Measurements from ENCODE around the gene C10orf53. TPM values are rescaled to one million over a fixed set of nuclear protein-coding genes. Genes with fewer than 3 reads are reported as not detected.

The C10orf53 gene
- total RNA-seq, 1 donor = not detected

GRCh38 chr10:49734676-49735075 lies 55.2 kb downstream of the C10orf53 start:
- H4K20me1 ChIP-seq (ENCODE audit: insufficient read depth, low read length) = no peaks in the 10 kb centered on the region
- no peak overlapping the region for H2AFZ ChIP-seq (ENCODE audit: low read length)
- no peak for TF ChIP-seq CTCF (IDR thresholded peaks at IDR 0.05; ENCODE audit: extremely low read depth, low read depth, low read length)
- no peak for DNase-seq (ENCODE audit: insufficient read length, low spot score, missing footprints)
- no peak overlapping the region for H3K27ac ChIP-seq (ENCODE audit: low read depth, low read length)
- no peaks in the 10 kb centered on the region for H3K9me3 ChIP-seq (ENCODE audit: low read depth, low read length)
- no peaks in the 10 kb centered on the region for H3K36me3 ChIP-seq (ENCODE audit: insufficient read depth, low read length)
- H3K4me1 ChIP-seq (ENCODE audit: insufficient read depth, low read length) = no peaks in the 10 kb centered on the region
- no peaks in the 10 kb centered on the region for H3K27me3 ChIP-seq (ENCODE audit: insufficient read depth, low read length)
- no peak overlapping the region for H3K4me2 ChIP-seq (ENCODE audit: insufficient read depth, low read length)
- H3K79me2 ChIP-seq (ENCODE audit: insufficient read depth, low read length) = no peaks in the 10 kb centered on the region
- no peak overlapping the region for H3K4me3 ChIP-seq (ENCODE audit: insufficient read depth, low read length)

GRCh38 chr10:49735161-49735560 lies 55.7 kb downstream of the C10orf53 start:
- Histone ChIP-seq H2AFZ (ENCODE audit: low read length) (no peak overlapping the region), H3K9me3 (ENCODE audit: low read depth, low read length) (no peaks in the 10 kb centered on the region), H3K4me3 (ENCODE audit: insufficient read depth, low read length) (no peak overlapping the region), H4K20me1 (ENCODE audit: insufficient read depth, low read length) (no peaks in the 10 kb centered on the region), H3K36me3 (ENCODE audit: insufficient read depth, low read length) (no peaks in the 10 kb centered on the region), H3K4me2 (ENCODE audit: insufficient read depth, low read length) (no peak overlapping the region), H3K27me3 (ENCODE audit: insufficient read depth, low read length) (no peaks in the 10 kb centered on the region), H3K27ac (ENCODE audit: low read depth, low read length) (no peak overlapping the region), H3K79me2 (ENCODE audit: insufficient read depth, low read length) (no peaks in the 10 kb centered on the region), H3K4me1 (ENCODE audit: insufficient read depth, low read length) (no peaks in the 10 kb centered on the region)
- TF ChIP-seq CTCF (IDR thresholded peaks at IDR 0.05; ENCODE audit: extremely low read depth, low read depth, low read length) = no peak
- no peak for DNase-seq (ENCODE audit: insufficient read length, low spot score, missing footprints)

GRCh38 chr10:49735848-49736563 lies 56.6 kb downstream of the C10orf53 start:
- H3K9me3 ChIP-seq (ENCODE audit: low read depth, low read length) = no peaks in the 10 kb centered on the region
- no peak for TF ChIP-seq CTCF (IDR thresholded peaks at IDR 0.05; ENCODE audit: extremely low read depth, low read depth, low read length)
- H3K4me1 ChIP-seq (ENCODE audit: insufficient read depth, low read length) = no peaks in the 10 kb centered on the region
- DNase-seq (ENCODE audit: insufficient read length, low spot score, missing footprints) = no peak
- H4K20me1 ChIP-seq (ENCODE audit: insufficient read depth, low read length) = no peaks in the 10 kb centered on the region
- H3K4me2 ChIP-seq (ENCODE audit: insufficient read depth, low read length) = no peak overlapping the region
- no peak overlapping the region for H2AFZ ChIP-seq (ENCODE audit: low read length)
- H3K36me3 ChIP-seq (ENCODE audit: insufficient read depth, low read length) = no peaks in the 10 kb centered on the region
- no peak overlapping the region for H3K27ac ChIP-seq (ENCODE audit: low read depth, low read length)
- H3K27me3 ChIP-seq (ENCODE audit: insufficient read depth, low read length) = no peaks in the 10 kb centered on the region
- no peak overlapping the region for H3K4me3 ChIP-seq (ENCODE audit: insufficient read depth, low read length)
- H3K79me2 ChIP-seq (ENCODE audit: insufficient read depth, low read length) = no peaks in the 10 kb centered on the region

- Histone ChIP-seq H3K9me3 (ENCODE audit: low read depth, low read length) (no peaks in the 10 kb centered on the region), H3K79me2 (ENCODE audit: insufficient read depth, low read length) (no peaks in the 10 kb centered on the region), H4K20me1 (ENCODE audit: insufficient read depth, low read length) (no peaks in the 10 kb centered on the region), H3K36me3 (ENCODE audit: insufficient read depth, low read length) (no peaks in the 10 kb centered on the region), H3K27ac (ENCODE audit: low read depth, low read length) (no peak overlapping the region), H3K27me3 (ENCODE audit: insufficient read depth, low read length) (no peaks in the 10 kb centered on the region), H3K4me1 (ENCODE audit: insufficient read depth, low read length) (no peaks in the 10 kb centered on the region), H2AFZ (ENCODE audit: low read length) (no peak overlapping the region), H3K4me2 (ENCODE audit: insufficient read depth, low read length) (no peak overlapping the region), H3K4me3 (ENCODE audit: insufficient read depth, low read length) (no peak overlapping the region)
- TF ChIP-seq CTCF (IDR thresholded peaks at IDR 0.05; ENCODE audit: extremely low read depth, low read depth, low read length) = no peak
- DNase-seq (ENCODE audit: insufficient read length, low spot score, missing footprints) = peak; percentile 52
Observed at GRCh38 chr10:49736564-49737113, 57.2 kb downstream of the C10orf53 start.
